ENCODE measurements around the gene GPR183.

GPR183 gene

GRCh38 chr13:99339736-99340397 lies 32.7 kb upstream of the GPR183 start:
- no peak for DNase-seq (ENCODE audit: low read depth)

- no peak for DNase-seq (ENCODE audit: low read depth)
These were observed 32.1 kb upstream of the GPR183 start for GRCh38 chr13:99339230-99339721.

GRCh38 chr13:99335603-99336002 lies 28.4 kb upstream of the GPR183 start:
- no peak for DNase-seq (ENCODE audit: low read depth)

DNA sequence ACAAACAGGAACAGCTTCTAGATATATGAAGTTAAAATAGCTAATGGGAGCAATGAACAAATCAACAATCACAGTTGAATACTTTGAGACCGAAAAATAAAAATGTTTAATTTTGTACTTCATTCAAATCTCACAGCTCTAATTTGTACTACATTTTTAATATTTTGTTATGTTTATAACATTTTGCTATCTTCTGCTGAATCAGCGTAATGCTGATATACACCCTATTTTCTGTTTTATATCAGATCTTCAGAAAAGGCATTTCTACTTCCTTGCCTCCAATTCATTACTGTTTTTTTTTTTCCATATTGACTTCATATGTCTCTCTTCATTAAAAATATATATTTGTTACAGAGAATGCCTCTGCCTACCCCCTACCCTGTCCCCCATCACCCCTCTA lies 27.9 kb upstream of the GPR183 start:
- no peak for DNase-seq (ENCODE audit: low read depth)

DNA sequence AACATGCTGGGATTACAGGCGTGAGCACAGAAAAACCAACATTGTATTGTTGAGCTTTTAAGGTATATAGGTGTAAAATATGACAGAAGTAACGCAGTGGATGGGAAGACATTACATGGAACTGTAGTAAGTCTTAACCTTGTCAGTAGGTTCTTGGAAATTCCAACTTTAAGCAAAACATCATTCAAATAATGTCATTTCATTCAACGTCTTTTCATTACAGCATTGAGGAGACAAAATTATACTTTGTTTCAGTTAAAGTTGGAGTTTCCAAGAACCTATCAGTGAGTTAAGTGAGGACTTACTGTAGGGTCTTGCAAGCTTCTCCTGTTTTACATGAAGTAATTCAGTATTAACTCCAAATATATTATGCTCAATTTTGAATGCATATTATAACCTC lies 27.0 kb upstream of the GPR183 start:
- DNase-seq (ENCODE audit: low read depth) = no peak

DNA sequence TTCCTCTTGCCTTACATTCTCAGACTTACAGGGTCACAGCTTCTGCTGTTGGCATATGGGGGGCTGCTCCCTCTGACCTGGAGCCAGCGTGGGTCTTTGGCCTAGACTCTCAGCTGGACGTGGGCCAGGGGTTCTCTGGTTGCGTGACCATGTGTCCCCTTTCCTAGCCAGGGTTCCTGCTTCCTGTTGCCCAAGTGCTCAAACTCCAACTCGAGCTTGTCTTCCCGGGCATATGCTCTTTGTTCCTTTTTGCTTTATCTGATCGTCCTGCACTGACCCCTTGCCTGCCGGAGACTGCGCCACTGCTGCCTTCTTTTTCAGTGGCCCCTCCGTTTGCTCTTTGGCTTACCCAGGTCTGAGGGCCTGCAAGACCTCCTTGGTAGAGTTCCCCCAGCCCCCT lies 25.3 kb upstream of the GPR183 start:
- DNase-seq (ENCODE audit: low read depth) = no peak

DNA sequence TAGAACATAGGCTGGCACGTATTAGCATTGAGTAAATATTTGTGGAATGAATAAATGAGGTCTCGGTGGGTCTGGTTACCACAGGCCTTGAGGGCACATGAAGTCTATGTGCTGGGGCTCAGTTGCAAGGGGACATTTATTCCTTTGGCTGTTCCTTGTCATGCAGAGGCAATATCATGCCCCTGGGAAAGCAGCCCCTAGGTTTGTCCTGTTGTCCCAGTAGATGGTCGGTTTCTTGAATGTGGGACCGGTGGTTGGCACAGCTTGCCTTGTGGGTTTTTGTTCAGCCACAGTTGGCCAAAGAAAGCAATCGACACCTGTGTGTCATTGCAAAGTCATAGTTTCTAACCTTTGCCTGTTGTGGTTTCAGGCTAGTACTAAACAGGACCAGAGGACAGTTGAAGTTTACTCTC lies 24.7 kb upstream of the GPR183 start:
- DNase-seq (ENCODE audit: low read depth) = no peak

GRCh38 chr13:99330942-99331341 lies 23.7 kb upstream of the GPR183 start:
- DNase-seq (ENCODE audit: low read depth) = no peak

- no peak for DNase-seq (ENCODE audit: low read depth)
These were observed 22.3 kb upstream of the GPR183 start for GRCh38 chr13:99329477-99329876.

DNA sequence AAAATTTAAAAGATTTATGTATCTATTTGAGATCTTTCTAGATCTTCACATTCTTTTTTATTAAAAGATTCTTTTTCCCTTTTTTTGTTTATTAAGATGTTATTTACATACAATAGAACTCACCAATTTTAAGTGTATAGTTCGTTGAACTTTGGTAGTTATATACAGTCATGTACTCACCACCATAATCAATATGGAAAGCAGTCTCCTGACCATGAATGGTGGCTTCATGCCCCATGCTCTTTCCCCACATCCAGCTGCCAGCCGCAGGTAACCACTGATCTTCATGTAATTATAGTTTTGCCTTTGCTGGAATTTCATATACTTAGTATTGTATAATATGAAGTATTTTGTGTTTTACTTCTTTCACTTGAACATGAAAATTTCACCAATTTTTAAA lies 20.6 kb upstream of the GPR183 start:
- DNase-seq (ENCODE audit: low read depth) = no peak

GRCh38 chr13:99327126-99327525 lies 19.9 kb upstream of the GPR183 start:
- DNase-seq (ENCODE audit: low read depth) = no peak

- DNase-seq (ENCODE audit: low read depth) = no peak
These were observed 18.8 kb upstream of the GPR183 start for GRCh38 chr13:99326012-99326411.

GRCh38 chr13:99323488-99323887 lies 16.3 kb upstream of the GPR183 start:
- no peak for DNase-seq (ENCODE audit: low read depth)

- DNase-seq (ENCODE audit: low read depth) = peak; percentile 67
These were observed 15.3 kb upstream of the GPR183 start for GRCh38 chr13:99322297-99323103.

DNA sequence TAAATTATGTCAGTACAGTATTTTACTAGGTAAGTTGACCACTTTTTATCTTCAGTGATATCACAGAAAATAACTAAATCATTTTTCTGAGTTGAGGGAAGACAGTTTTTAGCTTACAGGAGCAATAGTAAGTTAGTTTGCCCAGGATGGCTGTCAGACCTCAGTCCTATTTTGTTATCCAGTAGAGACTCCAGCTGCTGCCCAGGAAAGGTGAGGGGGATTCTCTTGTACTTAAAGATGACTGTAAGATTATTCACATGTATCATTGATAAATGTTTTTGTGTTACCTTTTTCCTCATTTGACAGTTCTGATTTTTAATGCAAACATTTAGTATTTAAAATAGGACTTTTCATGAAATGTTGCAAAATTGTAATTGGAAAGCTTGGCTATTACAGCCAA lies 14.5 kb upstream of the GPR183 start:
- no peak for DNase-seq (ENCODE audit: low read depth)

GRCh38 chr13:99320693-99321481 lies 13.7 kb upstream of the GPR183 start:
- DNase-seq (ENCODE audit: low read depth) = peak; percentile 71

DNA sequence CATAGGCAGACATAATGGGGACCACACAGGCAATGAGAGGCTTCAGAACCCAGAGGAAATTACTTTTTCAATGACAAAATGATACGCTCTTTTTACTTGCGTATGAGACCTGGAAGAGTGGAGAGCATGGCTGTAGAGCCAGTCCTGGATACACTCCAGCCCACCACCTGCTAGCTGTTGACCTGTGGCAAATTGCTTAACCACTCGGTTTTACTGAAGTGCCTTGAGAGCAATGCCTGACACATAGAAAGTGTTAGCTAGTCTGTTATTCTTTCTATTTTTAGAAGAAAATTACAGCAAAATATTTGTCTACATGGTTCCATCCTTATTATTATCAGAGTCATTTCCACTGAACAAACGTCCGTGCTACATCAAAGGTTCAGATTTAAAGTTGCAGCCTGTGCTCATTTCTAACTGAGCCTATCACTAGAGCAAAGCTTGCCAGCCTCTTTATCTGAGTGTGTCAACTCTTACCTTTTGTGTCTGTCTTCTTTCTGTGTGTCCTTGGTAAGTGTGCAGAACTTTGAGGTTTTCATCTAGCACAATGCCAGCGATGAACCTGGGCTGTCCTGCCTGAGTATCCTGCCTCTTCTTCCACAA lies 9.6 kb upstream of the GPR183 start:
- DNase-seq (ENCODE audit: low read depth) = no peak

DNA sequence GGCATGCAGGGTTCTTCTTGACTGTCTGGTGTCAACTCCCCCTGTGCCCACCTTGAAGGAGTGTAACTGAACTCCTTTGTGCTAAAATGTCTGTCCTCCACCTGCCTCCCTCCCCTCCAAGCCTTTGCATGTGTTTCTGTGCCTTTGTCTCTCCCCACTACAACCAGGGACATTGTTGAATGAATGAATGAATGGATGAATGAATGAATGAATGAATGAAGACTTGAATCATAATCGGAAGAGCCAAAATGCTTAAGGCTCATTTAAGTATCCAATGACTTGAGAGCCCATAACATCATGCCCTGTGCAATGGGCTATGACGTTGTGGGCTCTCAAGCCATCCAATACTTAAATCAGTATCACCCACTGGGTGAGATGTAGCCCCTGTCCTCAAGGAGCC lies 9.0 kb upstream of the GPR183 start:
- DNase-seq (ENCODE audit: low read depth) = no peak

GRCh38 chr13:99315186-99315585 lies 8.0 kb upstream of the GPR183 start:
- DNase-seq (ENCODE audit: low read depth) = no peak

DNA sequence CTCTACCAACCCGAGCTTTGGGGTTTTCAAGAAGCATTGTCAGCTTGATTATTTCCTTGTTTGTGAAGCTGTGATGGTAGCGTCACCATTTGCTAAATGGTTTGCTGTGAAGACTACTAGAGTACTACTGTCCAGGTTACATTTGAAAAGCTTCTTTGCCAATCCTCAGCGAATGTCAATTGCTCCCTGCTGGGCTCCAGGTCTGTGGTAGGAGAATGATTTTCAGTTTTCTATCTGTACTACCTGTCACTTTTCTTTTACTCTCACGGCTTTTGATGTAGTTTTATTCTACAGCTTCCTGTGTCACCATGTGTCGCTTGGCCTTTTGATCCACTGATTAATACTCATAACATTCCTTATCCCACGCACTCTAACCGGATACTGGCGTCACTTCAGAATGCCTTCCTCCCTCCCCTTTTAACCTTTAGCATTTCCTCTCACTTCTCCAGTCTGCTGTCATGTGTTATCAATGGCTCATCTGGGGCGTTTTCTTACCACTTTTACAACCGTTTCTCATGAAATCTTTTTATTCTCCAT lies 7.5 kb upstream of the GPR183 start:
- no peak for DNase-seq (ENCODE audit: low read depth)

DNA sequence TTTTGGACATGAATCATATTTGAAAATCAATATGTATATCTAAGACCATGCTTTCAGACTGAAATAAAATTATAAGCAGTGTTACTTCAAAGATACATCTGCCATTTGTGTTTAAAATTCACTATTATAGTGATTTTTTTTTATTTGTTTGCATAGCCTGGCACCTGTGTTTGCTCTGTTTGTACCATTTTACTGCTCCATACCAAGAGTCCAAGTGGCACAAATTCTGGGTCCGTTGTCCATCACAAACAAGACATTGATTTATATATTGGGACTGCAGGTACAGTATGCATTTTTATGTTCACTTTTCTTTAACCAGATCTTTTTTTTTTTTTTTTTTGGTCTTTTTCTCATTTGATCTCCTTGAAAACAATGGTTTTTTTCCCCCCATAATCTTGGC lies 6.7 kb upstream of the GPR183 start:
- no peak for DNase-seq (ENCODE audit: low read depth)

GRCh38 chr13:99313501-99313900 lies 6.3 kb upstream of the GPR183 start:
- no peak for DNase-seq (ENCODE audit: low read depth)

Measured in GM04504 (cell line).